NCI-H1436 (cell line): ENCODE measurements around the gene ZNF562.
"Not testable (repeated sequence)": the region's sequence is repeated elsewhere in the genome, so short reads cannot be mapped to it uniquely, and the experiment has no call there.

Experiments used
- DNase-seq: peaks from one replicate; lab custom pipeline; 2025; lab: John Stamatoyannopoulos, UW

ZNF562 gene

DNA sequence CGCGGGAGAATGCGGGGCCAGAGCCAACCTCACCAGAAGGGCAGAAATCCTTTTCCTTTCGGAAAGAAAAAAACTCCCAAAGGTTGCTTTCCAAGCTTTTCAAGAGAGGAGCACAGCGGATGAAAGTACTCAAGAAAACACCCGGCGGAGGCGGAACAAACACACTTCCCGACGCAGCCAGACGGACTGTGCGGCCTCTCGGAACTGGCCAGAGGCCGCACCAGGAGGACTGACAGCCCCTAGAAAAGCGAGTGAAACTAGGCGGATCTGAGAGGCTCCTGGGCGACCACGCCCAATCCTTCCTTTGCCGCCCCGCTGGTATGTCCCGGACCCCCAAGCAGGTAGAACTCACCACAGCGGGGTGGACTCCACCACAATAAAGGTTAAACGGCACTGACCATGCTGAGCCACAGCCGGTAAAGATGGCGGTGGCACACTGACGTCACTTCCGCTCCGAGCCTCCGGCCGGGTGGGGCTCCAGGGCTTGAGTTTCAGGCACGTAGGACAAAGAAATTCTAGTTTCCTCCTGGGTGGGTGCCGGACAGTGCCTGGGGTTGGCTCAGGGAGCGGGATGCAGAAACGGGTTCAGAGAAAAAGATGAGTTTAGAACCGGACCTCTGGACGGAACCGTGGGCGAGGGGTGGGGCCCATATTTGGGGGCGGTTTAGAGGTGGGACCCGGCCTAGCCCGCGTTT is at the start of gene ZNF562:
TSS of gene ZNF562 (minus strand) at position 438 of the 695 bp plus-strand sequence. CDS start 14,356 bp downstream, outside the sequence.
- peak; percentile 59 for DNase-seq

- DNase-seq: no peak
Observed at GRCh38 chr19:9724157-9724556, 49.3 kb upstream of the ZNF562 start.

GRCh38 chr19:9721861-9722260 is 47.0 kb upstream of the ZNF562 start:
- DNase-seq: no peak

GRCh38 chr19:9720541-9720940 is 45.6 kb upstream of the ZNF562 start:
- no peak for DNase-seq

DNA sequence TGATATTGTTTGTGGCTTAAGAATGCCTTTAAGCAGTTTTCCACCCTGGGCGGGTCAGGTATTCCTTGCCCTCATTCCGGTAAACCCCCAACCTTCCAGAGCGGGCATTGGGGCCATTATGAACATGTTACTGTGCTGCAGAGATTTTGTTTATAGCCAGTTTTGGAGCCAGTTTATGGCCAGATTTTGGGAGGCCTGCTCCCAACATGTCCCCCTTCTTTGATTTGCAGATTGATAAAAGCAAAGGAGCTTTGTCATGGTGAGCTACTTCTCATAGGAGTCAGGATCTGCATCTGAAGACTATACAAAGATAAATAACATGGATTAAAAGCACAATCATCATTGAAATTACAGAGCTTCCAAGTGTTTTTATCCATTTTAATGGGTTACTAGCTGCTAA is 36.9 kb upstream of the ZNF562 start:
- DNase-seq: no peak

DNA sequence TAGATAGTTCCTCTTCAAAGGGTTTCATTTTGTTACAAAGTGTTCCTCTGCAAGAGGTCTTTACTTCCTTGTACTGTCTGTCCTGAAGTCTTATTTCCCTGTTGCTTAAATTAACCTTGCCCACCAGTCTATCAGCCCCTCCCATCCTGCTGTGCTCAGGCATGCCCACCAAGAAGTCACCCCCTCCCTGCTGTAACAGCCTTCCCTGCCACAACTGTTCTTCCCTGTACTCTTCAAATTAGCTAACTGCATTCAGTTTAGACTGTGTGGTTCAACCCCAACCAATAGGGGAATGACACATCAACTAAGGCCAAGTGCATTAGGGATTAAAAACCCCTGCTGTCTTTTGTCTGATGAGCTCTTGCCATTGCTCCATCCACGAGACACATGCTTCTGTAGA is 34.4 kb upstream of the ZNF562 start:
- no peak for DNase-seq

DNA sequence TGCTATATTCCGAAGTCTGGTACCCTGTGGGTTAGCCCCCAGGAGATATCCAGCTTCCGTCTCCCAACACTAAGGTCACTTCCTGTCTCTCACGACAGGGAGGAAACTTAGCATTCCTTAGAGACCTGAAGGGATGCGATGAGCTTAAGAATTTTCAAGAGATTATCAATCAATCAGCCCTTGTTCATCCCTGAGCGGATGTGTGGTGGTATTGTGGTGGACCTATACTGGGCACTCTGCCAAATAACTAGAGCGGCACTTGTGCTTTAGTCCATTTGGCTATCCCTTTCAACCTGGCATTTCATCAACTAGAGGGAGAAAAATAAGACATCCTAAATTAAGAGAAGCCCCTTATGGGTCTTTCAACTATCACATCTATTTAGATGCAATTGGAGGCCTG is 30.9 kb upstream of the ZNF562 start:
- DNase-seq: no peak

DNA sequence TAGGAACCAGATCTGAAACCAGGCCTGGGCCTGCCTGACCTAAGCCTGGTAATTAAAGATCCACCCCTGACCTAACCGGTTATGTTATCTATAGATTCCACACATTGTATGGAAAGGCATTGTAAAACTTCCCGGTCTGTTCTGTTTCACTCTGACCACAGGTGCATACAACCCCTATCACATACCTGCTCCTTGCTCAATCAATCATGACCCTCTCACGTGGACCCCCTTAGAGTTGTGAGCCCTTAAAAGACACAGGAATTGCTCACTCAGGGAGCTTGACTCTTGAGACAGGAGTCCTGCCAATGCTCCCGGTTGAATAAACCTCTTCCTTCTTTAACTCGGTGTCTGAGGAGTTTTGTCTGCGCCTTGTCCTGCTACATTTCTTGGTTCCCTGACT is 27.3 kb upstream of the ZNF562 start:
- no peak for DNase-seq

GRCh38 chr19:9700229-9700981 is 25.5 kb upstream of the ZNF562 start:
- no peak for DNase-seq

GRCh38 chr19:9690301-9690700 is 15.4 kb upstream of the ZNF562 start:
- DNase-seq: not testable (repeated sequence)

DNA sequence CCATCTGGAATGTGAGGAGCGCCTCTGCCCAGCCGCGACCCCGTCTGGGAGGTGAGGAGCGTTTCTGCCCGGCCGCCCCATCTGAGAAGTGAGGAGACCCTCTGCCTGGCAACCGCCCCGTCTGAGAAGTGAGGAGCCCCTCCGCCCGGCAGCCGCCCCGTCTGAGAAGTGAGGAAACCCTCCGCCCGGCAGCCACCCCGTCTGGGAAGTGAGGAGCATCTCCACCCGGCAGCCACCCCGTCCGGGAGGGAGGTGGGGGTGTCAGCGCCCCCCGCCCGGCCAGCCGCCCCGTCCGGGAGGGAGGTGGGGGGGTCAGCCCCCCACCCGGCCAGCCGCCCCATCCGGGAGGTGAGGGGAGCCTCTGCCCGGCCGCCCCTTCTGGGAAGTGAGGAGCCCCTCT is 5.1 kb upstream of the ZNF562 start:
- not testable (repeated sequence) for DNase-seq

DNA sequence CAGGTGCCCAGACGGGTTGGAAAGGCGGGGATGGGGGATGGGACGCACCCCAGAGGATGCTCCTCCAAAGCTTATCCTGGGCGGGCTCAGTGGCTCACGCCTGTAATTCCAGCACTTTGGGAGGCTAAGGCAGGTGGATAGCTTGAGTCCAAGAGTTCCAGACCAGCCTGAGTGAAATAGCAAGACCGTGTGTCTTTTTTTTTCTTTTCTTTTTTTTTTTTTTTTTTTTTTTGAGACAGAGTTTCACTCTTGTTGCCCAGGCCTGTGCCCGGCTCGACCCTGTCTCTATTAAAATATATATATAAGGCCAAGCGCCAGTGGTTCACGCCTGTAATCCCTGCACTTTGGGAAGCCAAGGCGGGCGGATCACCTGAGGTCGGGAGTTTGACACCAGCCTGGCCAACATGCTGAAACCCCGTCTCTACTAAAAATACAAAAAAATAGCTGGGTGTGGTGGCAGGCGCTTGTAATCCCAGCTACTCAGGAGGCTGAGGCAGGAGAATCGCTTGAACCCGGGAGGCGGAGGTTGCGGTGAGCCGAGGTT is 530 bp upstream of the ZNF562 start:
- not testable (repeated sequence) for DNase-seq

DNA sequence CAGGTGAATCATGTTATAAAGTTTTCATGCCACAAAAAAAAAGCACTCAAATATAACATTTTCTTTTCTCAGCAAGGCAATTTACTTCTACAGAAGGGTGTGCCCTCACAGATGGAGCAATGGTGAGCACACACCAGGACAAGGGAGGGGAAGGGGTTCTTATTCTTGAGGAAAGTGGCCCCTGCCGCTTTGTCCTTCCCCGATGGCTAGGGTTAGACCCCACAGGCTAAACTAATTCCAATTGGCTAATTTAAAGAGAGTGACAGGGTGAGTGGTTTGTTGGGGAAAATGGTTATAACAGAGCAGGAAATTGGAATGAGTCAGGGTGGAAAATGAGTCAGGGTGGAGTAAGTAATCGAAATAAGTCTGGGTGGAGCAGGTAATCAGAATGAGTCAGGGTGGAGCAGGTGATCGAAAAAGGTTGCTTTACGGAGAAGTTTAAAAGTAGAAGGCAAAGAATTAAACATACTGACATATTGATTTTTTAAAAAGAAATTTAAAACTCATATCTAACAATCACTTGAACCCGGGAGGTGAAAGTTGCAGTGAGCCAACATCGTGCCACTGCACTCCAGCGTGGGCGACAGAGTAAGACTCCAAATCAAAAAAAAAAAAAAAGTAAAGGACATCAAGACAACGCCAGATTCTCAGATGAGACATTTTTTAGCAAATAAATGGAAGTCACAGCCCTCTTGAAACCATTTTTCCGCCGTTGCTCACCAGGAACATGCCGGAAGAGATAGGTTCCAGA is 813 bp downstream of the ZNF562 start:
- DNase-seq: no peak

GRCh38 chr19:9672893-9673292 is 2.0 kb downstream of the ZNF562 start:
- DNase-seq: no peak

- DNase-seq: no peak
Observed at GRCh38 chr19:9671655-9672054, 3.2 kb downstream of the ZNF562 start.

- no peak for DNase-seq
Observed at GRCh38 chr19:9668544-9668943, 6.4 kb downstream of the ZNF562 start.

DNA sequence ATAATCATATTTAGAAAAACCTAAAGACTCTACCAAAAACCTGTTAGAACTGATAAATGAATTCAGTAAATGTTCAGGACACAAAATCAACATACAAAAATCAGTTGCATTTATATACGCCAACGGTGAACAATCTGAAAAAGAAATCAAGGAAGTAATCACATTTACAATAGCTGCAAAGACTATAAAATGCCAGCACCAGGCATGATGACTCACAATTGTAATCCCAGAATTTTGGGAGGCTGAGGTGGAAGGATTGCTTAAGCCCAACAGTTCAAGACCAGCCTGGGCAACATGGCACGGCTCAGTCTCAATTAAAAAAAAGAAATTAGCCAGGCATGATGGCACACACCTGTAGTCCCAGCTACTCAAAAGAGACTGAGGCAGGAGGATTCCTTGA is 7.0 kb downstream of the ZNF562 start:
- DNase-seq: no peak

DNA sequence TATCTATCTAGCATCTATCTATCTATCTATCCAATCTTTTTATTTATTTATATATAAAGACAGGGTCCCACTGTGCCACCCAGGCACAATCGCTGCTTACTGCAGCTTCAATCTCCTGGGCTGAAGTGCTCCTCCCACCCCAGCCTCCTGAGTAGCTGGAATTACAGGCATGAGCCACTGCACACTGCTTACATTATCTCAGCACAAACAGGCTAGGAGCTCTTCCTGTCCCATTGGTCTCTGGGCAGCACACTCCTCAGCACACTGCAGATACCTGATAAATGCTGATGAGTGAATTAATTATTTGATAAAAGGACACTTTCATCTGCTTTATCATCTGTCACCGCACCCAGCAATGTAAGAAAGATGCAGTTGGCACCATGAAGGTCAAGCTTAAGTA is 16.1 kb downstream of the ZNF562 start:
- no peak for DNase-seq

- DNase-seq: not testable (repeated sequence)
Observed at GRCh38 chr19:9653066-9653555, 21.8 kb downstream of the ZNF562 start.

- not testable (repeated sequence) for DNase-seq
Observed at GRCh38 chr19:9651464-9651863, 23.4 kb downstream of the ZNF562 start.

DNA sequence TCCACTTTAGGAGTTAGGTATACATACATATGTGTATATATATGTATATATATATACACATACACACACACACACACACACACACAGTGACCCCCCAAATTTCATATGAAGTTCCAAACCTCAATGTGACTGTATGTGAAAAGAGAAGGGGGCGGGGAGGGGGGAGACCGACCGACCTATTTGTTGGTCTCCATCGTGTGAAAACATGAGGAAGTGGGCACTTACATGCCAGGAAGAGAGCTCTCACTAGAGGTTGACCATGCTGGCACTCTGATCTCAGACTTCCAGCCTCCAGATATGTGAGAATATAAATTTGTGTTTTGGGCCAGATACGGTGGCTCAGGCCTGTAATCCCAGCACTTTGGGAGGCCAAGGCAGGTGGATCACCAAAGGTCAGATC is 24.6 kb downstream of the ZNF562 start:
- DNase-seq: no peak

GRCh38 chr19:9645472-9645871 is 29.4 kb downstream of the ZNF562 start:
- DNase-seq: no peak
